B cell (primary cell): ENCODE measurements around the gene LYPD3.

Experiments used
- EZH2 ChIP-seq: IDR thresholded peaks from 2 replicates; pipeline ENCODE4 v1.6.1; 2012; ENCODE audit warnings: borderline replicate concordance, low read depth, mild to moderate bottlenecking, moderate library complexity, low read length; ENCODE audit not compliant: insufficient read depth, poor library complexity, severe bottlenecking
- TF ChIP-seq, protein P1 (sequence below): fragments of 200-600 bp; IDR thresholded peaks from one replicate; pipeline ENCODE4 v1.8.0; 2022; ENCODE audit warnings: antibody characterized with exemption, mild to moderate bottlenecking

- TF ChIP-seq, protein P1, sequence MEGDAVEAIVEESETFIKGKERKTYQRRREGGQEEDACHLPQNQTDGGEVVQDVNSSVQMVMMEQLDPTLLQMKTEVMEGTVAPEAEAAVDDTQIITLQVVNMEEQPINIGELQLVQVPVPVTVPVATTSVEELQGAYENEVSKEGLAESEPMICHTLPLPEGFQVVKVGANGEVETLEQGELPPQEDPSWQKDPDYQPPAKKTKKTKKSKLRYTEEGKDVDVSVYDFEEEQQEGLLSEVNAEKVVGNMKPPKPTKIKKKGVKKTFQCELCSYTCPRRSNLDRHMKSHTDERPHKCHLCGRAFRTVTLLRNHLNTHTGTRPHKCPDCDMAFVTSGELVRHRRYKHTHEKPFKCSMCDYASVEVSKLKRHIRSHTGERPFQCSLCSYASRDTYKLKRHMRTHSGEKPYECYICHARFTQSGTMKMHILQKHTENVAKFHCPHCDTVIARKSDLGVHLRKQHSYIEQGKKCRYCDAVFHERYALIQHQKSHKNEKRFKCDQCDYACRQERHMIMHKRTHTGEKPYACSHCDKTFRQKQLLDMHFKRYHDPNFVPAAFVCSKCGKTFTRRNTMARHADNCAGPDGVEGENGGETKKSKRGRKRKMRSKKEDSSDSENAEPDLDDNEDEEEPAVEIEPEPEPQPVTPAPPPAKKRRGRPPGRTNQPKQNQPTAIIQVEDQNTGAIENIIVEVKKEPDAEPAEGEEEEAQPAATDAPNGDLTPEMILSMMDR, result no peak
- TF ChIP-seq EZH2, result no peak
Observed at GRCh38 chr19:43444531-43445287, 20.7 kb downstream of the LYPD3 start.
